Measurements from ENCODE around the gene BEGAIN. TPM values are rescaled to one million over a fixed set of nuclear protein-coding genes. Genes with fewer than 3 reads are reported as not detected.

The BEGAIN gene
- total RNA-seq, 1 experiment from 2014 or later: 0.54 TPM

DNA sequence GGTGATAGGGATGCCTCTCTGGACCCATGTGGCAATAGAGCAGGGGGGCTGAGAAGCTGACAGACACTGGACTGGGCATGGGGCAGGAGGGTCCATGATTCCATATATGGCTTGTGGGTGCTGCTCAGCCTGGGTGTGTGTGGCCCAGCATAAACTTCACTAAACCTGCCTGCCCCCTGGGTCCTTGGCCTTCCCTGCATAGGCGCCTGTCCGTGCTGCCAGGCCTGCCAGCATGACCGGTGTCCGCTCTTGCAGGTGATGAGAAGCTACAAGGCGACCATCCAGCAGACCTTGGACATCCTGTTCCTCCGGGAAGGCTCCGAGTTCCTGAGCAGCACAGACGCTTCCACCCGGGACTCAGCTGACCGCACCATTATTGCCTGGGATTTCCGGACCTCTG is 61.6 kb downstream of the BEGAIN start:
- POLR2A ChIA-PET: no interaction called here
- CTCF ChIA-PET: interaction anchor here (0.6 to 1.3 kb wide), 2 partner anchors 120 to 256 kb away, joined by 4 to 7 read pairs; no protein-coding TSS in a partner anchor
- H3K27me3 Mint-ChIP-seq (ENCODE audit: insufficient read depth, unreplicated experiment): no peaks in the 10 kb centered on the region

GRCh38 chr14:100524933-100525243 is 62.3 kb downstream of the BEGAIN start:
- Mint-ChIP-seq H3K9me3 (ENCODE audit: unreplicated experiment) (no peaks in the 10 kb centered on the region), H3K27me3 (ENCODE audit: insufficient read depth, unreplicated experiment) (no peaks in the 10 kb centered on the region), H3K36me3 (ENCODE audit: insufficient read depth, unreplicated experiment) (no peaks in the 10 kb centered on the region), H3K4me3 (ENCODE audit: unreplicated experiment) (no peak overlapping the region), H3K27ac (ENCODE audit: unreplicated experiment) (no peak overlapping the region), H3K4me1 (ENCODE audit: low read depth, unreplicated experiment) (no peaks in the 10 kb centered on the region)
- DNase-seq: no peak
- no peaks in the 10 kb centered on the region for H3K4me1 ChIP-seq
- H3K4me3 ChIP-seq (ENCODE audit: low read depth, low read length): no peak overlapping the region
- ChIA-PET CTCF (interaction anchor here (0.5 to 1.3 kb wide), 2 partner anchors 121 to 371 kb away, joined by 3 to 7 read pairs; no protein-coding TSS in a partner anchor), POLR2A (no interaction called here)
- no peaks in the 10 kb centered on the region for H3K36me3 ChIP-seq (ENCODE audit: control insufficient read depth, insufficient read depth, low read length)
- intact Hi-C loops (cut with micrococcal nuclease; ENCODE audit: unreplicated experiment): no loop called here
- H3K9me3 ChIP-seq: no peaks in the 10 kb centered on the region
- no peaks in the 10 kb centered on the region for H3K27me3 ChIP-seq (replicated peaks; ENCODE audit: control insufficient read depth, insufficient read depth, low read length)
- BruUV-seq (replicated peaks): no TSS peak
- TF ChIP-seq, protein P1, sequence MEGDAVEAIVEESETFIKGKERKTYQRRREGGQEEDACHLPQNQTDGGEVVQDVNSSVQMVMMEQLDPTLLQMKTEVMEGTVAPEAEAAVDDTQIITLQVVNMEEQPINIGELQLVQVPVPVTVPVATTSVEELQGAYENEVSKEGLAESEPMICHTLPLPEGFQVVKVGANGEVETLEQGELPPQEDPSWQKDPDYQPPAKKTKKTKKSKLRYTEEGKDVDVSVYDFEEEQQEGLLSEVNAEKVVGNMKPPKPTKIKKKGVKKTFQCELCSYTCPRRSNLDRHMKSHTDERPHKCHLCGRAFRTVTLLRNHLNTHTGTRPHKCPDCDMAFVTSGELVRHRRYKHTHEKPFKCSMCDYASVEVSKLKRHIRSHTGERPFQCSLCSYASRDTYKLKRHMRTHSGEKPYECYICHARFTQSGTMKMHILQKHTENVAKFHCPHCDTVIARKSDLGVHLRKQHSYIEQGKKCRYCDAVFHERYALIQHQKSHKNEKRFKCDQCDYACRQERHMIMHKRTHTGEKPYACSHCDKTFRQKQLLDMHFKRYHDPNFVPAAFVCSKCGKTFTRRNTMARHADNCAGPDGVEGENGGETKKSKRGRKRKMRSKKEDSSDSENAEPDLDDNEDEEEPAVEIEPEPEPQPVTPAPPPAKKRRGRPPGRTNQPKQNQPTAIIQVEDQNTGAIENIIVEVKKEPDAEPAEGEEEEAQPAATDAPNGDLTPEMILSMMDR (IDR thresholded peaks at IDR 0.05; ENCODE audit: insufficient read depth in 1 of 2, low read depth in 1 of 2, low read length in 1 of 2, severe bottlenecking in 1 of 2, unreplicated experiment in 1 of 2): peak; percentile 11 to 34

More for the DNA sequence above, 61.6 kb downstream of the BEGAIN start:
- TF ChIP-seq, protein P1 (IDR thresholded peaks at IDR 0.05; ENCODE audit: insufficient read depth in 1 of 2, low read depth in 1 of 2, low read length in 1 of 2, severe bottlenecking in 1 of 2, unreplicated experiment in 1 of 2): no peak
- H3K9me3 ChIP-seq: no peaks in the 10 kb centered on the region
- Mint-ChIP-seq H3K4me3 (ENCODE audit: unreplicated experiment) (no peak overlapping the region), H3K36me3 (ENCODE audit: insufficient read depth, unreplicated experiment) (no peaks in the 10 kb centered on the region), H3K27ac (ENCODE audit: unreplicated experiment) (no peak overlapping the region), H3K4me1 (ENCODE audit: low read depth, unreplicated experiment) (no peaks in the 10 kb centered on the region), H3K9me3 (ENCODE audit: unreplicated experiment) (no peaks in the 10 kb centered on the region)
- H3K36me3 ChIP-seq (ENCODE audit: control insufficient read depth, insufficient read depth, low read length): no peaks in the 10 kb centered on the region
- no peak overlapping the region for H3K4me3 ChIP-seq (ENCODE audit: low read depth, low read length)
- no peaks in the 10 kb centered on the region for H3K27me3 ChIP-seq (replicated peaks; ENCODE audit: control insufficient read depth, insufficient read depth, low read length)
- intact Hi-C loops (cut with micrococcal nuclease; ENCODE audit: unreplicated experiment): no loop called here
- H3K4me1 ChIP-seq: no peaks in the 10 kb centered on the region
- no TSS peak for BruUV-seq (replicated peaks)
- DNase-seq: no peak

GRCh38 chr14:100524233-100524932 is 62.8 kb downstream of the BEGAIN start:
- H3K36me3 ChIP-seq (ENCODE audit: control insufficient read depth, insufficient read depth, low read length): no peaks in the 10 kb centered on the region
- intact Hi-C loops (cut with micrococcal nuclease; ENCODE audit: unreplicated experiment): no loop called here
- Mint-ChIP-seq H3K27me3 (ENCODE audit: insufficient read depth, unreplicated experiment) (no peaks in the 10 kb centered on the region), H3K4me3 (ENCODE audit: unreplicated experiment) (no peak overlapping the region), H3K4me1 (ENCODE audit: low read depth, unreplicated experiment) (no peaks in the 10 kb centered on the region), H3K9me3 (ENCODE audit: unreplicated experiment) (no peaks in the 10 kb centered on the region), H3K36me3 (ENCODE audit: insufficient read depth, unreplicated experiment) (no peaks in the 10 kb centered on the region), H3K27ac (ENCODE audit: unreplicated experiment) (no peak overlapping the region)
- H3K4me3 ChIP-seq (ENCODE audit: low read depth, low read length): no peak overlapping the region
- ChIA-PET CTCF (interaction anchor here (1.3 kb wide), 1 partner anchor 121 kb away, joined by 7 read pairs; no protein-coding TSS in a partner anchor), POLR2A (no interaction called here)
- H3K27me3 ChIP-seq (replicated peaks; ENCODE audit: control insufficient read depth, insufficient read depth, low read length): no peaks in the 10 kb centered on the region
- BruUV-seq (replicated peaks): no TSS peak
- TF ChIP-seq, protein P1 (IDR thresholded peaks at IDR 0.05; ENCODE audit: insufficient read depth in 1 of 2, low read depth in 1 of 2, low read length in 1 of 2, severe bottlenecking in 1 of 2, unreplicated experiment in 1 of 2): no peak
- H3K4me1 ChIP-seq: no peaks in the 10 kb centered on the region
- no peak for DNase-seq
- H3K9me3 ChIP-seq: no peaks in the 10 kb centered on the region
